Activated naive CD8-positive, alpha-beta T cell treated with anti-CD3 and anti-CD28 coated beads, Interleukin-2, amount 10 ng/mL, durations not matched to agents 7 days and 5 days (primary cell): ENCODE results near the gene ANAPC7. TPM values are rescaled to one million over a fixed set of nuclear protein-coding genes. Genes with fewer than 3 reads are reported as not detected.
A peak's percentile ranks its signal among the peaks of the same experiment; 100 is the strongest.

ENCODE experiments used
- ATAC-seq: fragments of 150-1000 bp; cut with Tn5 transposase; one replicate; pipeline ENCODE4 v1.10.0; 2021; ENCODE audit warnings: low read depth, moderate library complexity
- POLR2A ChIA-PET: fragments of 350-600 bp; sonication (Branson Sonifier 250); formaldehyde crosslinking; loops from one replicate; lab custom pipeline; 2021; ENCODE audit warnings: antibody characterized with exemption; lab: Charles Lee
- DNase-seq: peaks from one replicate; pipeline ENCODE4 v3.0.0; 2021
- H3K27ac Mint-ChIP-seq: one replicate; pipeline ENCODE4 v1.8.0; 2022; ENCODE audit warnings: mild to moderate bottlenecking, mixed read lengths
- H3K27me3 Mint-ChIP-seq: one replicate; pipeline ENCODE4 v1.8.0; 2022; ENCODE audit warnings: mild to moderate bottlenecking, moderate library complexity, mixed read lengths
- H3K36me3 Mint-ChIP-seq: one replicate; pipeline ENCODE4 v1.8.0; 2021; ENCODE audit warnings: mild to moderate bottlenecking, mixed read lengths
- H3K4me1 Mint-ChIP-seq: one replicate; pipeline ENCODE4 v1.8.0; 2021; ENCODE audit warnings: mixed read lengths
- H3K4me3 Mint-ChIP-seq: one replicate; pipeline ENCODE4 v1.8.0; 2022; ENCODE audit warnings: mild to moderate bottlenecking, moderate library complexity, mixed read lengths
- H3K9me3 Mint-ChIP-seq: one replicate; pipeline ENCODE4 v1.8.0; 2021; ENCODE audit warnings: mixed read lengths
- total RNA-seq, 2 experiments: library from RNA; stranded (reverse); gene quantifications; one replicate each; pipeline ENCODE4 v1.2.3, GENCODE V29; 2021

The ANAPC7 gene
- total RNA-seq, 2 experiments from 2014 or later = 63.0 to 67.1 TPM

DNA sequence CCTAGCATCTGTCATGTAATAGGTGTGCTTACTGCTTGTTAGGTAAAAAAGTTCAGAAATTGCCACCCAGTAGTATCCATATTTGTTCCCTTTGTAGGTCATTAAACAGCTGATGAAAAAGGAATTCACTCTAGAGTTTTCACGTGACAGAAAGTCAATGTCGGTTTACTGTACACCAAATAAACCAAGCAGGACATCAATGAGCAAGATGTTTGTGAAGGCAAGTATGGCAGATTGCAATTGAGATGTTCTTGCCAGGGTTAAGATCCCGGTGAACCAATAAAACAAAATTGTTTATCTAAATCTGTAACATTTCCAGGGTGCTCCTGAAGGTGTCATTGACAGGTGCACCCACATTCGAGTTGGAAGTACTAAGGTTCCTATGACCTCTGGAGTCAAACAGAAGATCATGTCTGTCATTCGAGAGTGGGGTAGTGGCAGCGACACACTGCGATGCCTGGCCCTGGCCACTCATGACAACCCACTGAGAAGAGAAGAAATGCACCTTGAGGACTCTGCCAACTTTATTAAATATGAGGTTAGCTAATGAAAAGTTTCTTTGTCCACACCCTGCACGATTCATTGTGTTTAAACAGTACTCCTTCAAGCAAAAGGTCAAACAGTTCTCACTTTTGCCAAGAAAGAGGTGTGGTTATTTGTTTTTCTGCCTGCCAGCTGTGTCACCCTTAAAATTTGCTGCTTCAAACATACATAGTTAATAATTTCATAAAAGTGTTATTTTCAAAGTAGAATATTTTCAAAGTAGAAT lies 64.1 kb downstream of the ANAPC7 start:
- Mint-ChIP-seq H3K9me3 (no peaks in the 10 kb centered on the region), H3K4me1 (no peaks in the 10 kb centered on the region), H3K27me3 (no peaks in the 10 kb centered on the region), H3K36me3 (peaks cover 30% of the 10 kb centered on the region), H3K4me3 (no peak overlapping the region), H3K27ac (no peak overlapping the region)
- ATAC-seq = no peak
- POLR2A ChIA-PET = no interaction called here
- no peak for DNase-seq

DNA sequence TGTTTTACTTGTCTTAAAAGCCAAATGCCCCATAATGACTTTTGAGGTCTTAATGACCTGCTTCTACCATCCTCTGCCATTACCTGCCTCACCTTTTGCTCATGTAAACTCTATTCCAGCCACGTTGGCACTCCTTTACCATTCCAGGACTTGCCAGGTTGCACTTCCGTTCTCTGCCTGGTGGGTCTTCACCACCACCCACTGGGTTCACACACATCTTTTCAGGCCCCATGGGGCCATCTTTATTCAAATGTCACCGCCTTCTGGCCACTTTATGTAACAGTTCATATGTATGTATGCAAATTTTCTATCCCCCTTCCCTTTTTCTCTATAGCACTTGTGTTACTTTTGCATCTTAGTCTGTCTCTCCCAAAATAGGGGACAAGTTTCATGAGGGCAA lies 64.8 kb downstream of the ANAPC7 start:
- Mint-ChIP-seq H3K9me3 (no peaks in the 10 kb centered on the region), H3K4me1 (peaks cover 3% of the 10 kb centered on the region), H3K36me3 (peaks cover 33% of the 10 kb centered on the region), H3K4me3 (no peak overlapping the region), H3K27me3 (no peaks in the 10 kb centered on the region), H3K27ac (no peak overlapping the region)
- DNase-seq (no peak), ATAC-seq (no peak)
- POLR2A ChIA-PET = no interaction called here

DNA sequence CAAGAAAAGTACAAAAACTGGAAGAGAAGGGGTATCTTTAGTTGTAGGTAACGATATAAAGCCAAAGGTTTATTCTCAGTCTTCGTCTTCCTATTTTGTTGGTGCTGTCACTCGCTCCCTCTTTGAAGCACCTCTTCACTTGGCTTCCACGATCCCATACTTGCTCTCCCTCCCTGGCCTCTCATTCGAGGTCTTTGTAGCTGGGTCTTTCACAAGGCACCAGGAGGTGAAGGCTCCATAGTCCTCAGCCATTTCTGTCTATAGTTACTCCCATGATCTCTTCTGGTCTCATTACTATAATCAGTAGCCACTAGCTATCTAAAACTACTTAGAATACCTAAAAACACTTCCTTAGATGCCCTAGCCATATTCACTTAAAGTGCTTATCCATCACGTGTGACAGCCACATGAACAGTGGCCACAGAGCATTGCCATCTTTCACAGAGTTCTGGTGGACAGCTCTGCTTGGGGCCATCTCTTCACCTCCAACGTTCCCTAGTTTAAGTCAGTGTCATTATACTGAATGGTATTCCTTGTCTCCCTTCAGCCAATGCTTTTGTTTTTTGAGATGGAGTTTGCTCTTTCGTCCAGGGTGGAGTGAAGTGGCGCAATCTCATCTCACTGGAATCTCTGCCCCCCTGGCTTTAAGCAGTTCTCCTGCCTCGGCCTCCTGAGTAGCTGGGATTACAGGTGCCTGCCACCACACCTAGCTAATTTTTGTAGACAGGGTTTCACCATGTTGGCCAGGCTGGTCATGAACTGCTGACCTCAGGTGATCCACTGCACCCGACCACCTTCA lies 65.4 kb downstream of the ANAPC7 start:
- Mint-ChIP-seq H3K36me3 (peaks cover 35% of the 10 kb centered on the region), H3K4me1 (peaks cover 3% of the 10 kb centered on the region), H3K27ac (peak overlapping the region; percentile 13), H3K27me3 (no peaks in the 10 kb centered on the region), H3K9me3 (no peaks in the 10 kb centered on the region), H3K4me3 (no peak overlapping the region)
- ATAC-seq (no peak), DNase-seq (no peak)
- POLR2A ChIA-PET = no interaction called here

DNA sequence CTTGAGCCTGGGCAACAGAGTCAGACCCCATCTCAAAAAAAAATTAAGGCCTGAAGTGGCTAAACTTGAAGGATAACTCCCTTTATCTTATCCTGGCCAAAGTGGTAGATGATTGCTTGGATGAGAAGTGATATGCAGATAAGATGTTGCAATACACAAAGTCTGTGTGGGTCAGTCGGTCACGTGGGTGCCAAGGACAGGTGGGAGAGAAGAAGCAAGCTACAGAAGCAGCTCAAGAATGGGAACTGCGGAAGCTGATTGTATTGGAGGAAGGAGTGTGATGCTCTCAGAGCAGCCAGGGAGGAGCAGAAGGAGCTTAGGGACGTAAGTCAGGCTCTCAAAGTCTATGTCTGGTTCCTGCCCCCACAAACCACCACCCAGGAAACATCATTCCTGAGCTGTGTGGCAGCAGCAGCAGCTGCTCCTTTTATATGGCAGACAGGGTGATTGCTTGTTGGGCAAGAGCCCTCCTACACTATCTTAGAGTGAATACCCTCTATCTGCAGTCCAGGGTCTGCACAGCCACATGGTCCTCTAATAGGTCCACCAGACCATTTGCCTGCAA lies 67.9 kb downstream of the ANAPC7 start:
- POLR2A ChIA-PET = interaction anchor here (0.9 kb wide), 1 partner anchor 13 kb away, joined by 3 read pairs; no protein-coding TSS in a partner anchor
- no peaks in the 10 kb centered on the region for H3K9me3 Mint-ChIP-seq
- no peak overlapping the region for H3K4me3 Mint-ChIP-seq
- H3K27ac Mint-ChIP-seq = no peak overlapping the region
- DNase-seq = no peak
- H3K27me3 Mint-ChIP-seq = no peaks in the 10 kb centered on the region
- H3K36me3 Mint-ChIP-seq = peaks cover 31% of the 10 kb centered on the region
- ATAC-seq = no peak
- peaks cover 5% of the 10 kb centered on the region for H3K4me1 Mint-ChIP-seq

DNA sequence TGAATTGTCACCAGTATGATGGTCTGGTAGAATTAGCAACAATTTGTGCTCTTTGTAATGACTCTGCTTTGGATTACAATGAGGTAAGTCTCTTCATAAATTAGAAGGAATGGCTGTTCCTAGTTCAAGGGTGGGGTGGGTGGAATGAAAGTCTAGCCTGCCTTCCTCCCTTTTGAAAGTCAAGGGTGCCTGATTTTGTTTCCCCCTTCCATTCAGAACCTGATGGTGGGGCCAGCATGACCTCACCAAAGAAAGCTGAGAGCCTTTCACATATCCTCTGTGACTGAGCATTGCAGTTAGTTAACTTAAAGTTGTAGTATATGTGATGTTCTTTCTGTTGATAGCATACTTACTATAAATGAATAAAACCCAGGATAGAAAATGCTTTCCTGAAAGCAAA lies 70.3 kb downstream of the ANAPC7 start:
- ATAC-seq = no peak
- no peaks in the 10 kb centered on the region for H3K27me3 Mint-ChIP-seq
- peaks cover 29% of the 10 kb centered on the region for H3K36me3 Mint-ChIP-seq
- no peak overlapping the region for H3K27ac Mint-ChIP-seq
- H3K4me1 Mint-ChIP-seq = peaks cover 9% of the 10 kb centered on the region
- DNase-seq = no peak
- no peak overlapping the region for H3K4me3 Mint-ChIP-seq
- no peaks in the 10 kb centered on the region for H3K9me3 Mint-ChIP-seq
- POLR2A ChIA-PET = no interaction called here

DNA sequence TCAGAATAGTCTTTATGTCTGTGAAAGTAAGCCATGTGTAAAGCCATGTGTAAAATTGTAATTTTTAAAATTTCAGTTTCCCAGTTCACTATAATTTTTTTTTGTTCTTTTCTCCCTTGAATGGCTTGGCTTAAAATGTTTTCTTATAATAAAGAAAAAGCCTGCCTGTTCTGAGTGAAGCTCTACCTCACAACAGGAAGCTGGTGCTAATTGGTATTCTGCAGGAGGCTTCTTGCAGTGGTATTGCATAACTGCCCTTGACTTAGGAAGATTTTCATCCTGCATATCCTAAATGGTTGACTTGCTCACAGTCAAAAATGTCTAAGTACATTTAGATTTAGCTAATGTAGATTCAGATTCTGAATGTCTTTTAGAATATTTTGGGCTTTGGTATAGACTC lies 73.0 kb downstream of the ANAPC7 start:
- Mint-ChIP-seq H3K27ac (peak overlapping the region; percentile 49), H3K9me3 (no peaks in the 10 kb centered on the region), H3K4me1 (peaks cover 10% of the 10 kb centered on the region), H3K27me3 (no peaks in the 10 kb centered on the region), H3K36me3 (peaks cover 35% of the 10 kb centered on the region), H3K4me3 (no peak overlapping the region)
- no peak for ATAC-seq
- DNase-seq = no peak
- POLR2A ChIA-PET = no interaction called here

DNA sequence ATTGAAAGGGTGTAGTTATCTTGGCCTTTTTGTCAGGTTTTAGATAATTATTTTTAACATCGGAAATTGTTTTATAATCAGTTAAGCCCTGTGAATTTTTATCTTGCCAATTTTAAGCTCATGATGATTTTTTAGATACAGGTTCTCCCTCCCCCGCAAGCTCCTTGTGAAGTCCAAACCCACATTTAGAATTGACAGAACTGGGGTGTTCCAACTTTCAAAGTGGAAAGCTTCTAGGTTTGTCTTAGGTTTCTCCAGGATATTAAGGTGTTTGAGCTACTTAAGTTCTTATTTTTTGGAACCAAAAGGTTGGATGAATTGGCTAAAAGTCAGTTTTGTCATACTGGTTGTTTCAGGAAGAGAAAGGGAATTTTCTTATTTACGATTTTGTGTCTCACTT lies 73.4 kb downstream of the ANAPC7 start:
- no peak overlapping the region for H3K4me3 Mint-ChIP-seq
- no peak for DNase-seq
- H3K27ac Mint-ChIP-seq = peak overlapping the region; percentile 49
- ATAC-seq = no peak
- POLR2A ChIA-PET = no interaction called here
- H3K36me3 Mint-ChIP-seq = peaks cover 33% of the 10 kb centered on the region
- H3K4me1 Mint-ChIP-seq = peaks cover 10% of the 10 kb centered on the region
- no peaks in the 10 kb centered on the region for H3K27me3 Mint-ChIP-seq
- H3K9me3 Mint-ChIP-seq = no peaks in the 10 kb centered on the region

DNA sequence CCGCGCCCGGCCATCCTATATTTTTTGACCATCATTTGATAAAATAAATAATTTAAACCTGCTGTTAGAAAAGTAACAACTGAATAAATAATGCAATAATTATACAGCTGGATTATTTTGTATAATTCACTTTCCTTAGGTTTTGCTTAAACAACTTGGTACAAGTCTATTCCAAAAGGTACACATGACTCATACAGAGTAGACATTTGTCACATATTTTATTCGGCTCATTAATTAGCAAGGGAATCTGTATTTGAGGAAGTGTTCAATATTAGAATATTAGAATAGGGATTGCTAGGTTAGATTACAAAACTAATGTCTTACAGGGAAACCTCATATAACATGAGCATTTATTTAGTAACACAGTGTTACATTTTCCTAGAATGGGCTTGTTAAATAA lies 73.8 kb downstream of the ANAPC7 start:
- no peaks in the 10 kb centered on the region for H3K9me3 Mint-ChIP-seq
- peaks cover 10% of the 10 kb centered on the region for H3K4me1 Mint-ChIP-seq
- no peak overlapping the region for H3K4me3 Mint-ChIP-seq
- H3K27ac Mint-ChIP-seq = no peak overlapping the region
- no peak for ATAC-seq
- POLR2A ChIA-PET = no interaction called here
- H3K36me3 Mint-ChIP-seq = peaks cover 33% of the 10 kb centered on the region
- H3K27me3 Mint-ChIP-seq = no peaks in the 10 kb centered on the region
- no peak for DNase-seq

Other genes with a start within 250 kb of the ANAPC7 start
- 10 to 100 TPM; 96.1 to 100.0 TPM for gene ATP2A2, start 122.5 kb downstream of the ANAPC7 start, total RNA-seq
- gene ARPC3, start 46.6 kb upstream of the ANAPC7 start, total RNA-seq = 100 to 1,000 TPM; 361 to 371 TPM
- gene GPN3, start 64.5 kb upstream of the ANAPC7 start, total RNA-seq = 10 to 100 TPM; 22.9 to 23.4 TPM
- gene FAM216A, start 65.1 kb upstream of the ANAPC7 start, total RNA-seq = 10 to 100 TPM; 20.0 to 21.6 TPM
- gene VPS29, start 98.4 kb upstream of the ANAPC7 start, total RNA-seq = 100 to 1,000 TPM; 132 to 138 TPM
- gene RAD9B, start 98.6 kb upstream of the ANAPC7 start, total RNA-seq = 1 to 10 TPM; 1.8 to 2.3 TPM
- 10 to 100 TPM; 28.3 to 30.0 TPM for gene PPTC7, start 179.6 kb upstream of the ANAPC7 start, total RNA-seq
- gene TCTN1, start 210.4 kb upstream of the ANAPC7 start, total RNA-seq = 10 to 100 TPM; 10.1 to 10.3 TPM